ENCODE measurements around the gene VPS35L. TPM values are rescaled to one million over a fixed set of nuclear protein-coding genes. Genes with fewer than 3 reads are reported as not detected.
"Not testable (repeated sequence)": the region's sequence is repeated elsewhere in the genome, so short reads cannot be mapped to it uniquely, and the experiment has no call there.

VPS35L gene
- total RNA-seq, 1 donor from 2014 or later = 45.0 TPM

DNA sequence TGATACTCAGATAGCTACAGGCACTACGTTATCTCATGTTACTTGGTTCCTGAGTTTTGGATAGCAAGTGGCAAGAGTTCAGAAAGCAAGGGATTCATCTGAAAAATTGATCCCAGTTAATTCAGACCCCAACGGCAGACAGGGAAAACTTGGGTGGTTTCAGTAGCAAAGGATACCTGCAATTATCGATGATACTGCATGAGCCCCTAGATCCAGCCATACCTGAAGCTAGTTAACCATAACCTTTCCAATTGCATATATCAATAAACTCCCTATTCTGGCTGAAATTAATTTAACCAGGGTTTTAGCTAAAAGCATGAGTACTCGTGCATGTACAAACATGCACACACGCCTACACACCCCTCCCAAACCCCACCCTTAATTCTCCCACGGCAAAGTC, 158.2 kb downstream of the VPS35L start:
- Histone ChIP-seq H3K9me3 (ENCODE audit: insufficient read depth, low read depth, low read length) (no peaks in the 10 kb centered on the region), H2AFZ (ENCODE audit: low read depth, low read length) (no peak overlapping the region), H3K4me2 (ENCODE audit: low read length) (no peak overlapping the region), H3K27ac (ENCODE audit: low read depth, low read length) (no peak overlapping the region), H3K79me2 (ENCODE audit: insufficient read depth, low read length) (peaks cover 84% of the 10 kb centered on the region), H3K27me3 (ENCODE audit: insufficient read depth, low read length) (no peaks in the 10 kb centered on the region), H3K4me1 (ENCODE audit: insufficient read depth, low read length) (peaks cover 19% of the 10 kb centered on the region), H3K9ac (ENCODE audit: low read length) (no peak overlapping the region), H3K36me3 (ENCODE audit: insufficient read depth, low read length) (peaks cover 5% of the 10 kb centered on the region), H4K20me1 (ENCODE audit: insufficient read depth, low read length) (peaks cover 46% of the 10 kb centered on the region), H3K4me3 (ENCODE audit: insufficient read depth, low read depth, low read length) (no peak overlapping the region)
- no peak for FAIRE-seq
- H3K36me3 Mint-ChIP-seq (ENCODE audit: low read depth, unreplicated experiment) = peaks cover 20% of the 10 kb centered on the region
- H3K27me3 Mint-ChIP-seq (ENCODE audit: low read depth, unreplicated experiment) = no peaks in the 10 kb centered on the region
- H3K9me3 Mint-ChIP-seq (ENCODE audit: unreplicated experiment) = no peaks in the 10 kb centered on the region
- no peak for DNase-seq (ENCODE audit: low read depth)
- H3K4me1 Mint-ChIP-seq (ENCODE audit: low read depth, unreplicated experiment) = peaks cover 12% of the 10 kb centered on the region
- TF ChIP-seq EZH2 (IDR thresholded peaks at IDR 0.05; ENCODE audit: insufficient read depth, low read length) = no peak
- TF ChIP-seq, protein P1, sequence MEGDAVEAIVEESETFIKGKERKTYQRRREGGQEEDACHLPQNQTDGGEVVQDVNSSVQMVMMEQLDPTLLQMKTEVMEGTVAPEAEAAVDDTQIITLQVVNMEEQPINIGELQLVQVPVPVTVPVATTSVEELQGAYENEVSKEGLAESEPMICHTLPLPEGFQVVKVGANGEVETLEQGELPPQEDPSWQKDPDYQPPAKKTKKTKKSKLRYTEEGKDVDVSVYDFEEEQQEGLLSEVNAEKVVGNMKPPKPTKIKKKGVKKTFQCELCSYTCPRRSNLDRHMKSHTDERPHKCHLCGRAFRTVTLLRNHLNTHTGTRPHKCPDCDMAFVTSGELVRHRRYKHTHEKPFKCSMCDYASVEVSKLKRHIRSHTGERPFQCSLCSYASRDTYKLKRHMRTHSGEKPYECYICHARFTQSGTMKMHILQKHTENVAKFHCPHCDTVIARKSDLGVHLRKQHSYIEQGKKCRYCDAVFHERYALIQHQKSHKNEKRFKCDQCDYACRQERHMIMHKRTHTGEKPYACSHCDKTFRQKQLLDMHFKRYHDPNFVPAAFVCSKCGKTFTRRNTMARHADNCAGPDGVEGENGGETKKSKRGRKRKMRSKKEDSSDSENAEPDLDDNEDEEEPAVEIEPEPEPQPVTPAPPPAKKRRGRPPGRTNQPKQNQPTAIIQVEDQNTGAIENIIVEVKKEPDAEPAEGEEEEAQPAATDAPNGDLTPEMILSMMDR (IDR thresholded peaks at IDR 0.05; ENCODE audit: insufficient read depth, low read depth, low read length) = no peak
- H3K4me3 Mint-ChIP-seq (ENCODE audit: unreplicated experiment) = no peak overlapping the region
- no peak overlapping the region for H3K27ac Mint-ChIP-seq (ENCODE audit: unreplicated experiment)

DNA sequence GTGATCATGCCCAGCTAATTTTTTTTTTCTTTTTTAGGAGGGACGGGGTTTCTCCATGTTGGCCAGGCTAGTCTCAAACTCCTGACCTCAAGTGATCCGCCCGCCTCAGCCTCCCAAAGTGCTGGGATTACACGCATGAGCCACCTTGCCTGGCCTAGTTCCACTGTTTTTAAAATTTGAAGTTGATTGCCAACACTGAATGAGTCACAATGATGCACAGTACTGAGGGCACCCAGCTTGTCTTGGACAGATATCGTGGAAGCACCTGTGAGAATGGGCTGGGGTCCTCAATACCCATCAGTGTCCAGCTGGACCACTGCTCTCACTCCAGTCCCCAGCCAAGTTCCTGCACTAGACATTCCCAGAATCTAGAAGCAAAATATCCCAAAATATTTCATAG, 160.1 kb downstream of the VPS35L start:
- no peak overlapping the region for H3K4me3 ChIP-seq (ENCODE audit: insufficient read depth, low read depth, low read length)
- H3K27me3 Mint-ChIP-seq (ENCODE audit: low read depth, unreplicated experiment) = no peaks in the 10 kb centered on the region
- peaks cover 37% of the 10 kb centered on the region for H4K20me1 ChIP-seq (ENCODE audit: insufficient read depth, low read length)
- no peak for TF ChIP-seq EZH2 (IDR thresholded peaks at IDR 0.05; ENCODE audit: insufficient read depth, low read length)
- TF ChIP-seq, protein P1 (IDR thresholded peaks at IDR 0.05; ENCODE audit: insufficient read depth, low read depth, low read length) = no peak
- H3K4me1 ChIP-seq (ENCODE audit: insufficient read depth, low read length) = peaks cover 20% of the 10 kb centered on the region
- no peak overlapping the region for H3K9ac ChIP-seq (ENCODE audit: low read length)
- FAIRE-seq (no peak), DNase-seq (ENCODE audit: low read depth) (no peak)
- H3K27ac ChIP-seq (ENCODE audit: low read depth, low read length) = no peak overlapping the region
- no peaks in the 10 kb centered on the region for H3K9me3 ChIP-seq (ENCODE audit: insufficient read depth, low read depth, low read length)
- peak overlapping the region; percentile 42 for H3K27ac Mint-ChIP-seq (ENCODE audit: unreplicated experiment)
- peaks cover 84% of the 10 kb centered on the region for H3K79me2 ChIP-seq (ENCODE audit: insufficient read depth, low read length)
- no peak overlapping the region for H2AFZ ChIP-seq (ENCODE audit: low read depth, low read length)
- H3K36me3 ChIP-seq (ENCODE audit: insufficient read depth, low read length) = peaks cover 5% of the 10 kb centered on the region
- H3K4me3 Mint-ChIP-seq (ENCODE audit: unreplicated experiment) = no peak overlapping the region
- peaks cover 7% of the 10 kb centered on the region for H3K4me1 Mint-ChIP-seq (ENCODE audit: low read depth, unreplicated experiment)
- H3K36me3 Mint-ChIP-seq (ENCODE audit: low read depth, unreplicated experiment) = peaks cover 17% of the 10 kb centered on the region
- no peak overlapping the region for H3K4me2 ChIP-seq (ENCODE audit: low read length)
- H3K27me3 ChIP-seq (ENCODE audit: insufficient read depth, low read length) = no peaks in the 10 kb centered on the region
- H3K9me3 Mint-ChIP-seq (ENCODE audit: unreplicated experiment) = no peaks in the 10 kb centered on the region

DNA sequence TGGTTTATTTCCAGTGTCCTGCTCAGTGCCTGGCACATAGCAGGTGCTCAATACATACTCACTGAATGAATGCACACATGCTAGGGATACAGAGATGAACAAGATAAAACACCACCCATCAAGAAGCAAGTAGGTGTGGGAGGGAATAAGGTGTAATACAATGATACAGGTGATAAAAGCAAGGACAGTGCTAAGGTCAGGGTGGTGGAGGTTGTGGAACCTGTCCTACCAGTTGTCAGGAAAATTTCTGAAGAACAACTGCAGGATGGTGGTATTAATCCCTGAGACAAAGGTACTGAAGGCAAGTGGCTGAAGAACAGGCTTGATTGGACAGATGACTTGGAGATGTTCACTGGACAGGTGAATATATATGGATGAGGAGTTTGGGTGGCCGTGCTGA, 160.7 kb downstream of the VPS35L start:
- H3K36me3 Mint-ChIP-seq (ENCODE audit: low read depth, unreplicated experiment) = peaks cover 17% of the 10 kb centered on the region
- H3K9ac ChIP-seq (ENCODE audit: low read length) = no peak overlapping the region
- H3K4me3 Mint-ChIP-seq (ENCODE audit: unreplicated experiment) = peak overlapping the region; percentile 94
- no peaks in the 10 kb centered on the region for H3K27me3 Mint-ChIP-seq (ENCODE audit: low read depth, unreplicated experiment)
- DNase-seq (ENCODE audit: low read depth) (no peak), FAIRE-seq (no peak)
- H4K20me1 ChIP-seq (ENCODE audit: insufficient read depth, low read length) = peaks cover 33% of the 10 kb centered on the region
- peak overlapping the region; percentile 70 for H3K27ac Mint-ChIP-seq (ENCODE audit: unreplicated experiment)
- peaks cover 80% of the 10 kb centered on the region for H3K79me2 ChIP-seq (ENCODE audit: insufficient read depth, low read length)
- peaks cover 7% of the 10 kb centered on the region for H3K4me1 Mint-ChIP-seq (ENCODE audit: low read depth, unreplicated experiment)
- no peaks in the 10 kb centered on the region for H3K9me3 Mint-ChIP-seq (ENCODE audit: unreplicated experiment)
- no peak overlapping the region for H2AFZ ChIP-seq (ENCODE audit: low read depth, low read length)
- H3K4me1 ChIP-seq (ENCODE audit: insufficient read depth, low read length) = peaks cover 15% of the 10 kb centered on the region
- TF ChIP-seq, protein P1 (IDR thresholded peaks at IDR 0.05; ENCODE audit: insufficient read depth, low read depth, low read length) = no peak
- TF ChIP-seq EZH2 (IDR thresholded peaks at IDR 0.05; ENCODE audit: insufficient read depth, low read length) = no peak
- no peaks in the 10 kb centered on the region for H3K9me3 ChIP-seq (ENCODE audit: insufficient read depth, low read depth, low read length)
- H3K27me3 ChIP-seq (ENCODE audit: insufficient read depth, low read length) = no peaks in the 10 kb centered on the region
- peaks cover 5% of the 10 kb centered on the region for H3K36me3 ChIP-seq (ENCODE audit: insufficient read depth, low read length)
- peak overlapping the region; percentile 86 for H3K4me2 ChIP-seq (ENCODE audit: low read length)
- peak overlapping the region; percentile 85 for H3K4me3 ChIP-seq (ENCODE audit: insufficient read depth, low read depth, low read length)
- H3K27ac ChIP-seq (ENCODE audit: low read depth, low read length) = no peak overlapping the region

DNA sequence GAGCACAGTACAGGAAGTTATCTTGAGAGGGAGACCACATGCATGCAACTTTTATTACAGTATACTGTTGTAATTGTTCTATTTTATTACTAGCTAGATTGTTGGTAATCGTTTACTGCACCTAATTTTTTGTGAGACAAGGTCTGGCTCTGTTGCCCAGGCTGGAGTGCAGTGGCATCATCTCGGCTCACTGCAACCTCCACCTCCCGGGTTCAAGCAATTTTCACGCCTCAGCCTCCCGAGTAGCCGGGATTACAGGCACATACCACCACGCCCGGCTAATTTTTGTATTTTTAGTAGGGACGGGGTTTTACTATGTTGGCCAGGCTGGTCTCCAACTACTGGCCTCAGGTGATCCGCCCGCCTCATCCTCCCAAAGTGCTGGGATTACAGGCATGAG, 161.2 kb downstream of the VPS35L start:
- Histone ChIP-seq H4K20me1 (ENCODE audit: insufficient read depth, low read length) (peaks cover 29% of the 10 kb centered on the region), H3K9ac (ENCODE audit: low read length) (peak overlapping the region; percentile 81), H3K4me1 (ENCODE audit: insufficient read depth, low read length) (peaks cover 14% of the 10 kb centered on the region), H3K4me3 (ENCODE audit: insufficient read depth, low read depth, low read length) (peak overlapping the region; percentile 85), H3K4me2 (ENCODE audit: low read length) (peak overlapping the region; percentile 86), H3K79me2 (ENCODE audit: insufficient read depth, low read length) (peaks cover 74% of the 10 kb centered on the region)
- not testable (repeated sequence) for FAIRE-seq; H3K27me3 ChIP-seq (ENCODE audit: insufficient read depth, low read length); H3K27me3 Mint-ChIP-seq (ENCODE audit: low read depth, unreplicated experiment); H3K9me3 ChIP-seq (ENCODE audit: insufficient read depth, low read depth, low read length); H3K4me1 Mint-ChIP-seq (ENCODE audit: low read depth, unreplicated experiment); H2AFZ ChIP-seq (ENCODE audit: low read depth, low read length); H3K27ac ChIP-seq (ENCODE audit: low read depth, low read length); H3K9me3 Mint-ChIP-seq (ENCODE audit: unreplicated experiment); DNase-seq (ENCODE audit: low read depth); H3K36me3 ChIP-seq (ENCODE audit: insufficient read depth, low read length)
- peak overlapping the region; percentile 70 for H3K27ac Mint-ChIP-seq (ENCODE audit: unreplicated experiment)
- peaks cover 12% of the 10 kb centered on the region for H3K36me3 Mint-ChIP-seq (ENCODE audit: low read depth, unreplicated experiment)
- peak overlapping the region; percentile 94 for H3K4me3 Mint-ChIP-seq (ENCODE audit: unreplicated experiment)

All from astrocyte (in vitro differentiated cells and primary cell).